ENCODE data around the gene TCAF1. TPM values are rescaled to one million over a fixed set of nuclear protein-coding genes. Genes with fewer than 3 reads are reported as not detected.

Gene TCAF1
- total RNA-seq, 1 donor from 2014 or later: 43.3 TPM

- DNase-seq (no peak), ATAC-seq (no peak)
- Histone ChIP-seq H3K9me3 (no peaks in the 10 kb centered on the region), H3K4me1 (peaks cover 25% of the 10 kb centered on the region), H3K27ac (no peak overlapping the region), H3K36me3 (no peaks in the 10 kb centered on the region), H3K4me3 (peak overlapping the region; percentile 93), H3K27me3 (ENCODE audit: low read depth) (no peaks in the 10 kb centered on the region)
- intact Hi-C loops (cut with DNase I): no loop called here
- no peak for TF ChIP-seq CTCF (IDR thresholded peaks at IDR 0.05)
Measured at GRCh38 chr7:143900230-143900766, 1.7 kb downstream of the TCAF1 start.

- DNase-seq: no peak
- intact Hi-C loops (cut with DNase I): no loop called here
- H3K4me1 ChIP-seq: peaks cover 25% of the 10 kb centered on the region
Measured at GRCh38 chr7:143898810-143899209, 3.2 kb downstream of the TCAF1 start.

GRCh38 chr7:143896667-143897066 lies 5.3 kb downstream of the TCAF1 start:
- H3K27me3 ChIP-seq (ENCODE audit: low read depth): no peaks in the 10 kb centered on the region
- no peaks in the 10 kb centered on the region for H3K36me3 ChIP-seq
- peaks cover 25% of the 10 kb centered on the region for H3K4me1 ChIP-seq
- no peak overlapping the region for H3K4me3 ChIP-seq
- intact Hi-C loops (cut with DNase I): no loop called here
- ATAC-seq (no peak), DNase-seq (no peak)
- no peak overlapping the region for H3K27ac ChIP-seq
- no peak for TF ChIP-seq CTCF (IDR thresholded peaks at IDR 0.05)
- no peaks in the 10 kb centered on the region for H3K9me3 ChIP-seq

More at GRCh38 chr7:143898810-143899209, 3.2 kb downstream of the TCAF1 start:
- Histone ChIP-seq H3K9me3 (no peaks in the 10 kb centered on the region), H3K4me3 (no peak overlapping the region), H3K36me3 (no peaks in the 10 kb centered on the region), H3K27ac (no peak overlapping the region), H3K27me3 (ENCODE audit: low read depth) (no peaks in the 10 kb centered on the region)
- no peak for ATAC-seq
- TF ChIP-seq CTCF (IDR thresholded peaks at IDR 0.05): no peak

- no peak for ATAC-seq
- peak; percentile 16 for TF ChIP-seq CTCF (IDR thresholded peaks at IDR 0.05)
Measured at GRCh38 chr7:143892527-143893300, 9.3 kb downstream of the TCAF1 start.

GRCh38 chr7:143891457-143891856 lies 10.5 kb downstream of the TCAF1 start:
- H3K4me1 ChIP-seq: no peaks in the 10 kb centered on the region
- ATAC-seq (no peak), DNase-seq (no peak)
- H3K9me3 ChIP-seq: no peaks in the 10 kb centered on the region
- H3K27ac ChIP-seq: no peak overlapping the region
- intact Hi-C loops (cut with DNase I): no loop called here
- no peaks in the 10 kb centered on the region for H3K27me3 ChIP-seq (ENCODE audit: low read depth)
- no peaks in the 10 kb centered on the region for H3K36me3 ChIP-seq
- no peak for TF ChIP-seq CTCF (IDR thresholded peaks at IDR 0.05)
- no peak overlapping the region for H3K4me3 ChIP-seq

More at GRCh38 chr7:143892527-143893300, 9.3 kb downstream of the TCAF1 start:
- DNase-seq: no peak
- Histone ChIP-seq H3K27ac (no peak overlapping the region), H3K4me3 (no peak overlapping the region), H3K4me1 (no peaks in the 10 kb centered on the region), H3K27me3 (ENCODE audit: low read depth) (no peaks in the 10 kb centered on the region), H3K36me3 (no peaks in the 10 kb centered on the region), H3K9me3 (no peaks in the 10 kb centered on the region)
- intact Hi-C loops (cut with DNase I): no loop called here
